NCI-H748 treated with DMSO at 0.1 percent for 48 hours (cell line): Measurements from ENCODE around the gene GAB3.

Experiments used
- DNase-seq: peaks from one replicate; lab custom pipeline; 2025; lab: John Stamatoyannopoulos, UW

Gene GAB3, protein sequence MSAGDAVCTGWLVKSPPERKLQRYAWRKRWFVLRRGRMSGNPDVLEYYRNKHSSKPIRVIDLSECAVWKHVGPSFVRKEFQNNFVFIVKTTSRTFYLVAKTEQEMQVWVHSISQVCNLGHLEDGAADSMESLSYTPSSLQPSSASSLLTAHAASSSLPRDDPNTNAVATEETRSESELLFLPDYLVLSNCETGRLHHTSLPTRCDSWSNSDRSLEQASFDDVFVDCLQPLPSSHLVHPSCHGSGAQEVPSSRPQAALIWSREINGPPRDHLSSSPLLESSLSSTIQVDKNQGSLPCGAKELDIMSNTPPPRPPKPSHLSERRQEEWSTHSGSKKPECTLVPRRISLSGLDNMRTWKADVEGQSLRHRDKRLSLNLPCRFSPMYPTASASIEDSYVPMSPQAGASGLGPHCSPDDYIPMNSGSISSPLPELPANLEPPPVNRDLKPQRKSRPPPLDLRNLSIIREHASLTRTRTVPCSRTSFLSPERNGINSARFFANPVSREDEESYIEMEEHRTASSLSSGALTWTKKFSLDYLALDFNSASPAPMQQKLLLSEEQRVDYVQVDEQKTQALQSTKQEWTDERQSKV

GRCh38 chrX:154750301-154751202, at the start of gene GAB3:
TSS of gene GAB3 (minus strand) at chrX:154751077. CDS start at chrX:154751025, 52 bp downstream.
- peak; percentile 23 for DNase-seq

DNA sequence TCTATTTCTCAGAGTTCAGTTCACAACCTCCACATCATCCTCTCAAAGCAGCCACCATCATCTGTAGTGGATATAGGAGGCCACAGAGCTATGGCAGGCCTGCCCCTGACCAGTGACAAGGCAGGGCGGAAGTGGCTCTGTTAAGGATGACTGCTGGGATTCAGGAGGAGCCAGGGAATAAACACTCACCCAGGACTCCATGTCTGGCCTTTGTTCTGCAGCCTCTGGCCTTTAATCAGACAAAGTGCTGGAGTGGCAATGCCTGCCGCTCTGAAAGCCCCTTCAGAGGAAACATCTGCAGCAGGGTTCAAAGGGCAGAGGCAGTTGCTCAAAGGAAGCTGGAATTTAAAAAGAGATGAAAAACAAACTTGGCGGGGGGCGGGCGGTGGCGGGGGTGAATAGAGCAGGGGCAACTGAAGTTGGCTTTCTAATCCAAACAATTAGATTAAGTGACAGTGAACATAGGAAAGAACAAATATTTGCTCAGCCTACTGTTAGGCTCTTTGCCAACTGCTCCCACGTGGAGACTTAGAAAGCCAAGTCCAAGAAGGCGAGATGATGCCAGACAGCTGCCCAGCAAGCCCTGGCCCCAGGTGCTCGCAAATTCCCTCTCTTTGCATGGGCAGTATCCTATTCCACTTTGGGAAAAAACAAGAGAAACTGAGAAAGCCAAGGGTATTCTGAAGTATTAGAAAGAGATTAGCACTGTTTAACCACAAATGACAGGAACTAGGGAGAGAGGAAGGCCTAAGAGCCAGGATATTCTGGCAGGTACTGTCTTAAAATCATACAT, 48.9 kb upstream of the GAB3 start:
- DNase-seq = peak; percentile 99

DNA sequence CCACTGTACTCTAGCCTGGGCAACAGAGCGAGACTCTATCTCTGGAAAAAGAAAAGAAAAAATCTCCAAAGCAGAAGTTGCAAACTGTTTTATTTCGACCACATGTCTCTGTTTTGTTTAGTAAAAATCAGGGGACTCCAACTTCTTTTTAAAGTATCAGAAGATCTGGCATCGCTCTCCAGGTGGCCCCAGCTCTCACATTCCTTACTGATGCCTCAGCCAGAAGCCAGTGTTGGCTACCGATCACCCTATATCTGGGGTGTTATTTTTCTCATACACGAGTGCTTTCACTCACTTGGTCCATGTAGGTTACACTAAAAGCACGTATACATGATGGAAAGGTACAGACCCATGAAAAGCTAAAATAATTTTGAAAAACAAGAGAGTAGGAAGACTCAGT, 46.1 kb upstream of the GAB3 start:
- DNase-seq = no peak

GRCh38 chrX:154795016-154795415, 44.1 kb upstream of the GAB3 start:
- DNase-seq = no peak

- peak; percentile 12 for DNase-seq
These were observed 42.4 kb upstream of the GAB3 start for GRCh38 chrX:154793084-154793795.

DNA sequence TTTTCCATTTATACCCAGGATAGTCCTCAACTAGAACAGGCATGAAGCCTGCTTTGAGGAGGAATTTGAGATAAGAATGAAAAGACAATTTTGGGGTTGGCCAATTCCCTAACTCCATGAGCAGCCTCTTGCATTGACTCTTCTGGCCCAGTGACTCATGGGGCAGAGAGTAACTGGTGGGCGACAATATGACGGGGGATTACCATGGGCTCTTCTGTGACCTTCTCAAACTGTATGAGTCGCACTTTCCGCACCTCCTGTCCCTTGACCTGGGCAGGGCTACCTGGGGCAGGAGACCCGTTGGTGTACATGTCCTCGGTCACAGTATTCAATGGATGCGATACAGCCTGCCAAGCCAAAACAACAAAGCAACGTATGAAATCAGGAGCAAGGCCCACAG, 41.1 kb upstream of the GAB3 start:
- no peak for DNase-seq

GRCh38 chrX:154791467-154791866, 40.6 kb upstream of the GAB3 start:
- DNase-seq = no peak

- no peak for DNase-seq
These were observed 34.8 kb upstream of the GAB3 start for GRCh38 chrX:154785716-154786115.

DNA sequence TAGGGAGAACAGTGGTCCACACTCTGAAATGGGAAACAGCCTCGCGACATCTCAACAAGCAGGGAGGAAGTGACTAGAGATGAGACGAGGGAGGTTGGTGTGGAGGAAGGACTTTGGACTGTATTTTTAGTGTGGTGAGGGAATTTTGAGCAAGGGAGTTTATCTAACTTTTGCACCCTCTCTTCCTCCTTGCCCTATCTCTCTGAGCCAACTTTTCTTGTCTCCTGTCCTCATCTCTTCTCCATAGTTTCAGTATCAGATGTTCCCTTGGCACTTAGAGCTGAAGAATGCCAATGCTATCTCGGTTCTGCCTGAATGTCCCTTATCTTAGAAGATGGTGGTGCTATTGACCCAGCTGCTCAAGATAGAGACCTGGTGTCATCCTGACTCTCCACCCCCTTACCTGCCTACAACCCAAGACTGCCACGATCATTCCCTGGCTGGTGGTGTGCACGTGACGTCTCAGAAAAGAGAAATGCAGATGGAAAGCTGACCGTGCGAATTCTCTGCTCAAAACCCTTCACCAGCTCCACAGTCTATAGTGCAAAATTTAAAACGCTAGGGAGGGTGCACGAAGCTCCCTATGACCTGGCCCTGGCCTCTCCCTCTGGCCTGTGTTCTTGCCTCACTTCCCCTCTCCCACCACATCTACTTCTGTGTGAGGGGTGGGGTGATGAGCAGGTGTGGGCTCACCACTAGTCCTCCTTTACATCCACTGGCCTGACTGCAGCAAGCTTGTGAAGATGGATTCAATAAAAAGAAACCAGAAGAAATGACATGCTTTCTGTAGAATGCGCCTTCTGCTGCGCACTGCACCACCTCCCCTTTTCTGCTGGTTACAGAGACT, 33.5 kb upstream of the GAB3 start:
- DNase-seq = no peak

DNA sequence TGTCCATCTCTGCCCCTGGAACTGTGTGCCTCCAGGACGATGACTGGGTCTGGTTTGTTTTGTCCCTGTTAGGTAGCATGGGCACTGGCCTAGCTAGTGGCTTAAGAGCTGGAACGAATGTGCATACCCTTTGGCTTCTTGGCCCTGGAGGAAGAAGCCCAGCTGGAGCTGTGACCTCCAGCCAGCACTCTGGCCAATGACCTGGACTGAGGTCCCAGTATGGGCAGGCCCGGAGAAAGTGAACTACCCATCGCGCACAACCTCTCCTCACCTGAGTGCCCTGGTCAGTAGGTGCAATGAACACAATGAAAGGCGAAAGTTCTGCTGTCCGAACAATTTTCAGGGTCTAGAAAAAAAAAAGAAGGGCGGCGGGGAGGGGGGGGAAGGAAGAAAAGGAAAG, 30.1 kb upstream of the GAB3 start:
- no peak for DNase-seq

DNA sequence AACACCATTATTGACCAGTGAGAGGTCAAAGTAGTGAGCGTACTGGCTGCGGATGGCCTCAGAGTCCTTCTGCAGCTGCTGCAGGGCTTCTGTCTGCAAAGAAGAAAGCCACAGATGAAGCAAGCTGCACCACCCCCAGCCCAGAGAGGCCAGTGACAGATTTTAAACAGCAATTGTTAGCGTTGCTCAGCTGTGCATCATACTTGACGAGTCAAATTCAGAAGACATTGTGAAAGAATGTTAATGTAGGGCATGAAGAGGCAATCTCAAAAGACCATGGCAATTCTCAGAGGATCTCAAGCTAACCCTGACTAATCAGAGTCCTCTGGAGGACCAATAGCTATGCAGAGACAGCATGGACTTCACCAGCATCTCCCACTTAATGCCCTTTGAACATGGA, 28.4 kb upstream of the GAB3 start:
- DNase-seq = no peak

GRCh38 chrX:154776753-154777152, 25.9 kb upstream of the GAB3 start:
- DNase-seq = no peak

- DNase-seq = no peak
These were observed 24.8 kb upstream of the GAB3 start for GRCh38 chrX:154775419-154776349.

- DNase-seq = no peak
These were observed 23.7 kb upstream of the GAB3 start for GRCh38 chrX:154774622-154775021.

DNA sequence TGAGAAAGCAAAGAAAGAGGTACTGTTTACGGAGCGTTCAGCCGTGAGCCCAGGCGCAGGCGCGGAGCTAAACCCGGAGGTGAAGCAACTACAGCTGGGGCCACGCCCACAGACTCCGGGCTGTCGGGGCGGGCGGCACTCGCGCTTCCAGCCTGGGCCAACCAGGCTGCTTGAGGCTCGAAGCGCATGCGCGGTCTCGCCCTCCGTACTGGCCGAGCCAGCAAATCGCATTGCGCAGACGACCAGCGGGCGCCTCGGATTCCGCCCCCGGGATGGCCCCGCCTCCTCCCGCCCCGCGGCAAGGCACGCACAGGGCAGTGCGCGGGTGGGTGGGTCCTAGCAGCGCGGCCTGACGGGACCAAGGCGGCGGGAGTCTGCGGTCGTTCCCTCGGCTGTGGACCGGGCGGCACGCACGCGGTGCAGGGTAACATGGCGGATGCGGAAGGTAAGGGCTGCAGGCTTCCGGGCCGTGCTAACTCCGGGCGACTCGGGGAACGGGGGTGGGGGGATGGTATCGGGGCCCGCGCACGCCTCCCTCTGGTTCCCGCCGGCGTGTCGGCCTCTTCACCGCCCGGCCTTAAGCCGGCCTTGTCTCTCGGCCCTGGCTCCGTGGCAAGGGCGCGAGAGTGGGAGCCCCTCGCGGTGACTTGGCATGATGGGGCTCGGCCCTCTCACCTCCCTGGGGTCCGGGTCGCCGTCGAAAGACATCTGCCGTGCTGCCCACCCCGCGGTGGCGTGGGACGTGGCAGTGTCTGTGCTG, 11.8 kb upstream of the GAB3 start, which contains the start of gene DKC1:
Gene DKC1 (plus strand): TSS at position 328 of the 760 bp plus-strand sequence. CDS start 102 bp downstream, at position 430.
- peak; percentile 94 for DNase-seq

- peak; percentile 21 for DNase-seq
These were observed 11.2 kb upstream of the GAB3 start for GRCh38 chrX:154761977-154762536.

GRCh38 chrX:154758696-154759095, 7.8 kb upstream of the GAB3 start:
- DNase-seq = no peak
